Neuronal stem cell (in vitro differentiated cells): ENCODE data around the gene PITPNM3.

Experiments used
- DNase-seq: peaks from one replicate; pipeline ENCODE4 v3.0.0-alpha.2; 2013; ENCODE audit warnings: low spot score
- H2AFZ ChIP-seq: one replicate; pipeline ENCODE4 v1.6.1; 2013; ENCODE audit warnings: mild to moderate bottlenecking, low read length, inconsistent platforms
- H2AK5ac ChIP-seq: 2 replicates; pipeline ENCODE4 v1.6.1; 2013; ENCODE audit warnings: low read depth, mild to moderate bottlenecking, inconsistent platforms, low read length, moderate library complexity, mixed read lengths
- H2BK120ac ChIP-seq: 2 replicates; pipeline ENCODE4 v1.6.1; 2013; ENCODE audit warnings: low read depth, mild to moderate bottlenecking, inconsistent platforms, low read length, moderate library complexity, mixed read lengths
- H2BK12ac ChIP-seq: one replicate; pipeline ENCODE4 v1.6.1; 2013; ENCODE audit warnings: low read length, inconsistent platforms
- H2BK15ac ChIP-seq: 2 replicates; pipeline ENCODE4 v1.6.1; 2013; ENCODE audit warnings: mild to moderate bottlenecking, low read length, inconsistent platforms, mixed read lengths
- H2BK5ac ChIP-seq: one replicate; pipeline ENCODE4 v1.6.1; 2013; ENCODE audit warnings: inconsistent platforms, mild to moderate bottlenecking, low read length, moderate library complexity
- H3K14ac ChIP-seq: one replicate; pipeline ENCODE4 v1.6.1; 2013; ENCODE audit warnings: low read length, inconsistent platforms
- H3K18ac ChIP-seq: 2 replicates; pipeline ENCODE4 v1.6.1; 2013; ENCODE audit warnings: low read length, inconsistent platforms
- H3K23ac ChIP-seq: 2 replicates; pipeline ENCODE4 v1.6.1; 2013; ENCODE audit warnings: low read depth, mild to moderate bottlenecking, mixed read lengths, low read length, inconsistent platforms; ENCODE audit not compliant: poor library complexity
- H3K27ac ChIP-seq: replicated peaks from 3 replicates; pipeline ENCODE4 v1.5.1; 2013; ENCODE audit warnings: low read length, inconsistent platforms
- H3K27me3 ChIP-seq, 3 experiments: 2 replicates each; pipeline ENCODE4 v1.6.1; 2013; ENCODE audit warnings: low read length in 3 of 3, mild to moderate bottlenecking in 2 of 3, inconsistent platforms in 1 of 3, low read depth in 1 of 3, mixed read lengths in 1 of 3, moderate library complexity in 1 of 3; ENCODE audit not compliant: control insufficient read depth in 3 of 3, insufficient read depth in 3 of 3
- H3K36me3 ChIP-seq, 2 donors: replicated peaks in 1 of 2; 2 replicates each; pipeline ENCODE4 v1.6.1; 2013; ENCODE audit warnings: low read length in 2 of 2; ENCODE audit not compliant: control insufficient read depth in 2 of 2, insufficient read depth in 2 of 2
- H3K4ac ChIP-seq: 2 replicates; pipeline ENCODE4 v1.6.1; 2013; ENCODE audit warnings: inconsistent platforms, mild to moderate bottlenecking, low read length, moderate library complexity
- H3K4me1 ChIP-seq, 2 donors: 1 replicate in 1 of 2; 2 replicates in 1 of 2; pipeline ENCODE4 v1.6.1; 2013; ENCODE audit warnings: low read length in 2 of 2, low read depth in 1 of 2; ENCODE audit not compliant: control insufficient read depth in 2 of 2, insufficient read depth in 1 of 2
- H3K4me2 ChIP-seq: one replicate; pipeline ENCODE4 v1.6.1; 2013; ENCODE audit warnings: mild to moderate bottlenecking, low read length, inconsistent platforms; ENCODE audit not compliant: insufficient read depth, poor library complexity, severe bottlenecking
- H3K4me3 ChIP-seq, 2 donors: 2 replicates each; pipeline ENCODE4 v1.5.1; 2013; ENCODE audit warnings: low read length in 2 of 2, mild to moderate bottlenecking in 2 of 2, inconsistent platforms in 1 of 2, moderate library complexity in 1 of 2
- H3K79me1 ChIP-seq: one replicate; pipeline ENCODE4 v1.6.1; 2013; ENCODE audit warnings: low read depth, mild to moderate bottlenecking, inconsistent platforms, low read length, moderate library complexity
- H3K9ac ChIP-seq: one replicate; pipeline ENCODE4 v1.6.1; 2013; ENCODE audit warnings: mild to moderate bottlenecking, low read depth, low read length, inconsistent platforms; ENCODE audit not compliant: poor library complexity
- H3K9me3 ChIP-seq, 2 donors: replicated peaks in 1 of 2; 2 replicates each; pipeline versions ENCODE3 to v1.6.1; 2013; ENCODE audit warnings: low read length in 2 of 2, mild to moderate bottlenecking in 2 of 2, inconsistent platforms in 1 of 2, low read depth in 1 of 2, mixed read lengths in 1 of 2, moderate library complexity in 1 of 2; ENCODE audit not compliant: control insufficient read depth in 2 of 2, insufficient read depth in 1 of 2
- H4K8ac ChIP-seq: one replicate; pipeline ENCODE4 v1.6.1; 2013; ENCODE audit warnings: low read depth, mild to moderate bottlenecking, inconsistent platforms, low read length, moderate library complexity
- H4K91ac ChIP-seq: one replicate; pipeline ENCODE4 v1.6.1; 2013; ENCODE audit warnings: low read length, low read depth, mild to moderate bottlenecking, inconsistent platforms; ENCODE audit not compliant: poor library complexity
- WGBS, 2 donors: extraction: QIAGEN DNeasy Blood & Tissue Kit; methylation state at CpG; one replicate each; pipeline ENCODE4 v1.1.7; 2013; ENCODE audit warnings: missing lambda C conversion rate in 2 of 2, mixed read lengths in 1 of 2; ENCODE audit not compliant: insufficient read length in 2 of 2, insufficient replicate concordance in 1 of 2; ENCODE audit errors: extremely low coverage in 2 of 2; 5-methylcytosine and 5-hydroxymethylcytosine counted together

PITPNM3 gene

DNA sequence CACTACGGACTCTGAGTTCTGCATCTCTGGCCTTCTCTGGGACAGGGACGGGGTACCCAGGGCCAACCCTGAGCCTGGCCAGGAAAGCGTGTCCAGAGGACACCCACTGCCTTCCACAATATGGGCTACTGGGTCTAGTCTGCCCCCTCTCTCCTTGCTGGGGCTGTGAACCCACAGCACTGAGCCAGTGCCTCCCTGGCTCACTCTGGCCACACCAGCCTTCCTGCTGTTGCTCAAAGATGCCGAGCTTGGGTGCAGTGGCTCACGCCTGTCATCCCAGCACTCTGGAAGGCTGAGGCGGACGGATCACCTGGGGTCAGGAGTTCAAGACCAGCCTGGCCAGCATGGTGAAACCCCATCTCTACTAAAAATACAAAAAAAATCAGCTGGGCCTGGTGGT, 24.8 kb downstream of the PITPNM3 start:
- no peaks in the 10 kb centered on the region for H3K79me1 ChIP-seq
- WGBS, 2 donors = no CpG with 5 or more reads among the region's 7 CpGs
- H3K18ac ChIP-seq = no peak overlapping the region

DNA sequence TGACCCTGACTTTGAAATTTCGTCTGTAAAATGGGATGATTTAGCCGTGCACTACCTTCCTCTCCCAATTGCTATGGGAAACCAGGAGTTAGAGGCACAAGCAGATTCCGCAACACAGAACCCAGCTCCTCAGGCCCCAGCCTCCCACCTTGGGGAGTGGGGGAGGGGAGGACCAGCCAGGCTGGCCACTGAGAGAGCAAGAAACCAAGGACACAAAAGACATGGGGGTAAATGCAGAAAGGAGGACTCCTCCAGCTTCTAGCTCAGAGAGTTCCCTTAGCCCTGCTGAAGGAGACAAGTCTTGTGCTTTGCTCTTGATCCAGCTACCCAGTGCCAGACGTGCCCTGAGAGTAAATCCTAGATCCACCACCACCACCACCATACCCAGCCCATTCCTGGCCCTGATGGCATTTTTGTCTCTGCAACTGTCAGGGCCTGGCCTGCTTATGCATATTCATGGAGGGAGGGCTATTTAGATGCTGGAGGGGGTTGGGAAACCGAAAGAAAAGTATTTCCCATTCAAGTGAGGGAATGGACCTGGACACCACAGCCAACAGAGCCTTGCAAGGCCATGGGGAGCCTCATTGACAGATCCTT, 25.9 kb downstream of the PITPNM3 start:
- Histone ChIP-seq H3K79me1 (peaks cover 1% of the 10 kb centered on the region), H3K4me2 (no peak overlapping the region), H2BK12ac (no peak overlapping the region), H3K4me1 (peaks cover 0 to 7% of the 10 kb centered on the region in 2 donors), H2BK120ac (no peak overlapping the region), H3K27ac (no peak overlapping the region), H2AFZ (no peak overlapping the region), H3K14ac (no peak overlapping the region), H3K9me3 (no peaks in the 10 kb centered on the region), H3K36me3 (no peaks in the 10 kb centered on the region), H3K9ac (no peak overlapping the region), H2AK5ac (no peak overlapping the region), H3K27me3 (no peaks in the 10 kb centered on the region), H2BK15ac (no peak overlapping the region), H2BK5ac (no peak overlapping the region), H3K23ac (peak overlapping the region; percentile 9), H3K18ac (peak overlapping the region; percentile 9), H3K4ac (no peak overlapping the region), H3K4me3 (peak overlapping the region in 1 of 2 donors; percentile 17), H4K8ac (no peak overlapping the region), H4K91ac (no peak overlapping the region)
- WGBS, 2 donors = no CpG with 5 or more reads among the region's 5 CpGs
- DNase-seq = no peak

More for the DNA sequence above, 24.8 kb downstream of the PITPNM3 start:
- Histone ChIP-seq H2AK5ac (no peak overlapping the region), H3K27ac (no peak overlapping the region), H3K4me3 (no peak overlapping the region), H2AFZ (no peak overlapping the region), H3K14ac (no peak overlapping the region), H3K4me1 (peaks cover 0 to 7% of the 10 kb centered on the region in 2 donors), H2BK15ac (no peak overlapping the region), H3K9me3 (no peaks in the 10 kb centered on the region), H4K91ac (no peak overlapping the region), H2BK12ac (no peak overlapping the region), H3K27me3 (no peaks in the 10 kb centered on the region), H2BK5ac (no peak overlapping the region), H3K23ac (no peak overlapping the region), H3K4me2 (no peak overlapping the region), H4K8ac (no peak overlapping the region), H2BK120ac (no peak overlapping the region), H3K36me3 (no peaks in the 10 kb centered on the region), H3K4ac (no peak overlapping the region), H3K9ac (no peak overlapping the region)
- no peak for DNase-seq

DNA sequence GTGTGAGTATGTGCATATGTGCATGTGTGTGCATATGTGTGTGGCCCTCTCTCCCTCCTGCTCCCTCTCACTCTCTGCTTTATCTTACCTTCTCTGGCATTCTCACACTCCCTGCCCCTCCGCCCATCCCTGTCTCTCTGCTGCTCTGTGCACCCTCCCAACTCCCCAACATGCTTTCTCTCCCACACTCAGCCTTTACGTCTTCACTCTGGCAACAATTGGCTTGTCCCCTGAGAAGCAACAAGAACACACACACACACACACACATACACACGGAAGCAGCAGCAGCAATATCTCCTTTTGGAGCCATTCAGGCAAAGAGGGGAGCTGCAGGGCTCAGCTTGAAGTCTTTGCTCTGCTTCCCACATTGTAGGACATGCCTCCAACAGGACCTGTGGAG, 27.8 kb downstream of the PITPNM3 start:
- Histone ChIP-seq H3K9ac (peak overlapping the region; percentile 65), H3K23ac (peak overlapping the region; percentile 61), H3K18ac (no peak overlapping the region), H3K14ac (peak overlapping the region; percentile 42), H3K4ac (no peak overlapping the region), H2BK120ac (no peak overlapping the region), H3K4me2 (no peak overlapping the region), H2BK5ac (no peak overlapping the region), H2AK5ac (no peak overlapping the region), H3K79me1 (peaks cover 1% of the 10 kb centered on the region), H3K27me3 (no peaks in the 10 kb centered on the region), H3K27ac (no peak overlapping the region), H2AFZ (no peak overlapping the region), H3K4me3 (no peak overlapping the region), H2BK15ac (no peak overlapping the region), H3K4me1 (peaks cover 0 to 7% of the 10 kb centered on the region in 2 donors), H4K91ac (no peak overlapping the region), H4K8ac (no peak overlapping the region), H3K9me3 (no peaks in the 10 kb centered on the region), H2BK12ac (no peak overlapping the region), H3K36me3 (no peaks in the 10 kb centered on the region)
- no CpG with 5 or more reads among the region's 3 CpGs for WGBS, 2 donors
- no peak for DNase-seq

DNA sequence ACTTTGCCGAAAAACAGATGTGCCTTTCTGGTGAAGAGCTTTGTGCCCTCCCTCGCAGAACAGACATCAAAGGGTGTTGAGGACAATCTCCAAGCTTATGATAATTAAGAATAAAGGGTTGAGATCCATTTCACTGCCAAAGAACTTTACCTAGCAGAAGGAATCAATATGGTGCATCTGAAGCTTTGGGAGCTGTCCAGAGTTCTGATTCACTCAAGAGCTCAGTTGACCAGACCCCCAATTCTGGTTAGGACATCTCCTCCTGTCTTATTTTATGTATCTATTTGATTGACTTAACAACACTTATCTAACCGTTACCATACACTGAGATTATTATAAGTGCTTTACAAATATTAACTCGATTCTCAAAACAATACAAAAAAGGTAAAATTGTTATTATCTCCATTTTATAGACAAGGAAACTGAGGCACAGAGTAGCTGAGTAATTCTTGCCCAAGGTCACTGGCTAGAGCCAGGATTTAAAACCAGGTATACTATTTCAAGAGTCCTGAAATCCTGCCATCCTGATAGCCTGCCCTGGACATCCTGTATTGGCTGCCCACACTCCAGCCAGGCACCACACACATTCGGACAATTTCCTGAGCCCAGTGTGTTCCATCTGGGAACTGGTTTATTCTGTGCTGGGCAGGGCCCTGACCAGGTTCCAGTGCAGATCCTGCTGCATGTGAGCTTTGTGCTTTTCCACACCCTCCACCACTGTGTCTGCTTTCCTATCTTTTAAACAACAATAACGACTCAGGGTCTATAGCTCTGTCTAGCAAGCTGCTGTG, 29.8 kb downstream of the PITPNM3 start:
- Histone ChIP-seq H2BK12ac (no peak overlapping the region), H3K27ac (no peak overlapping the region), H3K79me1 (peaks cover 1% of the 10 kb centered on the region), H3K27me3 (no peaks in the 10 kb centered on the region), H3K9me3 (no peaks in the 10 kb centered on the region), H3K4me1 (peaks cover 3 to 10% of the 10 kb centered on the region in 2 donors), H2BK5ac (no peak overlapping the region), H3K23ac (no peak overlapping the region), H3K18ac (no peak overlapping the region), H3K4me3 (no peak overlapping the region), H3K14ac (no peak overlapping the region), H4K91ac (no peak overlapping the region), H4K8ac (no peak overlapping the region), H3K4me2 (no peak overlapping the region), H3K36me3 (no peaks in the 10 kb centered on the region), H3K4ac (no peak overlapping the region), H2BK15ac (no peak overlapping the region), H2AFZ (no peak overlapping the region), H2AK5ac (no peak overlapping the region), H2BK120ac (no peak overlapping the region), H3K9ac (no peak overlapping the region)
- no CpG with 5 or more reads among the region's 6 CpGs for WGBS, 2 donors
- DNase-seq = no peak
